Gastrocnemius medialis (tissue), 4 donors: Measurements from ENCODE around the gene NELFA.

Source experiments
- POLR2A ChIP-seq, 2 donors: fragments of 450-650 bp; IDR thresholded peaks; one replicate each; pipeline ENCODE4 v1.6.1; 2017; ENCODE audit warnings: antibody characterized with exemption in 2 of 2, mild to moderate bottlenecking in 2 of 2, moderate library complexity in 2 of 2
- TF ChIP-seq, protein P1 (sequence below), 5 experiments: fragments of 450-650 bp in 3 of 5; fragments of 200-600 bp in 2 of 5; sonication (generic) in 2 of 5; IDR thresholded peaks in 4 of 5; conservative IDR thresholded peaks in 1 of 5; 1 replicate in 4 of 5; 2 replicates in 1 of 5; pipeline ENCODE4 v1.5.1; 2016 to 2019; ENCODE audit warnings: antibody characterized with exemption in 5 of 5, mild to moderate bottlenecking in 3 of 5, moderate library complexity in 3 of 5

DNA sequence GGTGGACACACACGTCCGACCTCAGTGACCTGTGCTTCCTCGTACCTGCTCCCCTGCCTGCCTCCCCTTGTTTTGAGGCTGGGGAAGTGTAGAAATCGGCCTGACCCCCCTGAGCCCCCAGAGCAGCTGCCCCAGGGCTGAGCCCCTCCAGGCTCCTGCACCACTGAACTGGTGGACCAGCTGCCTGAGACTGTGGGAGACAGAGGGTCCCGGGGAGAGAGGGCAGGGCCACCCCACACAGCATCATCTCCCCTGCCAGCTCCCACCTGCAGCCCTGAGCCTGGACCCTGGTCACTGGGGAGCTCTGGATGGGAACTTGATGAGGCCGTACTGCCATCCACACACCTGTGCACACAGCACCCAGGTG lies 35.3 kb upstream of the NELFA start:
- TF ChIP-seq, protein P1, sequence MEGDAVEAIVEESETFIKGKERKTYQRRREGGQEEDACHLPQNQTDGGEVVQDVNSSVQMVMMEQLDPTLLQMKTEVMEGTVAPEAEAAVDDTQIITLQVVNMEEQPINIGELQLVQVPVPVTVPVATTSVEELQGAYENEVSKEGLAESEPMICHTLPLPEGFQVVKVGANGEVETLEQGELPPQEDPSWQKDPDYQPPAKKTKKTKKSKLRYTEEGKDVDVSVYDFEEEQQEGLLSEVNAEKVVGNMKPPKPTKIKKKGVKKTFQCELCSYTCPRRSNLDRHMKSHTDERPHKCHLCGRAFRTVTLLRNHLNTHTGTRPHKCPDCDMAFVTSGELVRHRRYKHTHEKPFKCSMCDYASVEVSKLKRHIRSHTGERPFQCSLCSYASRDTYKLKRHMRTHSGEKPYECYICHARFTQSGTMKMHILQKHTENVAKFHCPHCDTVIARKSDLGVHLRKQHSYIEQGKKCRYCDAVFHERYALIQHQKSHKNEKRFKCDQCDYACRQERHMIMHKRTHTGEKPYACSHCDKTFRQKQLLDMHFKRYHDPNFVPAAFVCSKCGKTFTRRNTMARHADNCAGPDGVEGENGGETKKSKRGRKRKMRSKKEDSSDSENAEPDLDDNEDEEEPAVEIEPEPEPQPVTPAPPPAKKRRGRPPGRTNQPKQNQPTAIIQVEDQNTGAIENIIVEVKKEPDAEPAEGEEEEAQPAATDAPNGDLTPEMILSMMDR (IDR thresholded peaks at IDR 0.05 in 4 of 5, conservative IDR thresholded peaks at IDR 0.05 in 1 of 5), result no peak
- TF ChIP-seq POLR2A (IDR thresholded peaks at IDR 0.05), result no peak
